ENCODE results near the gene SNX25.

- no peak for TF ChIP-seq CTCF (optimal IDR thresholded peaks at IDR 0.05 in 1 of 3, IDR thresholded peaks at IDR 0.05 in 1 of 3, conservative IDR thresholded peaks at IDR 0.05 in 1 of 3; ENCODE audit: extremely low read depth in 1 of 3, insufficient read depth in 2 of 3, low read length in 3 of 3)
- TF ChIP-seq EZH2 (IDR thresholded peaks at IDR 0.05; ENCODE audit: low read length), result no peak
Measured at GRCh38 chr4:185218312-185218711, 8.9 kb downstream of the SNX25 start.
